HG03108 (cell line): Measurements from ENCODE around the gene SNTB2.
"Not testable (repeated sequence)": the region's sequence is repeated elsewhere in the genome, so short reads cannot be mapped to it uniquely, and the experiment has no call there.

Experiments
- ATAC-seq: cut with Tn5 transposase; IDR thresholded peaks from one replicate; pipeline ENCODE4 v1.9.1; 2021; ENCODE audit warnings: moderate library complexity; ENCODE audit not compliant: unreplicated experiment

Gene SNTB2

DNA sequence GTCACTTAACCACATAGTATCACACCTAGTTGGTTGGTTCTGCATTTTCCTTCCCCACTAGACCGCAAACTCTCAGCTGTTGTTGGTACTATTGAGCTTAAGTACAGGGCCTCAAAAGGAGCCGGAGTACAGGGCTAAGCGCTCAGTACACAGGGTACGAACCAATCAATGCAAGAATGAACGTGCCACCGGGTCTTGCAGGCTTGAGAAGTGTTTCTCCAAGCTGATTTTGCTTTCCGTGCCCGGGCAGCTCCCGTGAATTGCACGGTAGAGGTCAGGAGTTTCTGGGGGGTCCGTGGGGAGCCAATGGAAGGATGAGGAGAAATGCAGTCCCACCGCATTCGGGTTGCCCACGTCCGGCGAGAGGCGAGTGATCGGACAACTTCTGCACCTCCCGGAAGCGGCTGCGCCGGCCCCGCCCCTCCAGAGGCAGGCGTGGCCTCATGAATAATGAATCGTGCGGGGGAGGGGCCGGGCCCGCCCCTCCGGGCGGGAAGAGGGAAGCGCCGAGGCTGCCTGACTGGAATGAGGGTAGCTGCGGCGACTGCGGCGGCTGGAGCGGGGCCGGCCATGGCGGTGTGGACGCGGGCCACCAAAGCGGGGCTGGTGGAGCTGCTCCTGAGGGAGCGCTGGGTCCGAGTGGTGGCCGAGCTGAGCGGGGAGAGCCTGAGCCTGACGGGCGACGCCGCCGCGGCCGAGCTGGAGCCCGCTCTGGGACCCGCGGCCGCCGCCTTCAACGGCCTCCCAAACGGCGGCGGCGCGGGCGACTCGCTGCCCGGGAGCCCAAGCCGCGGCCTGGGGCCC lies at the start of gene SNTB2:
TSS of gene SNTB2 (plus strand) at position 523 of the 804 bp plus-strand sequence. CDS start at position 526, 3 bp downstream.
- ATAC-seq = peak; percentile 77

DNA sequence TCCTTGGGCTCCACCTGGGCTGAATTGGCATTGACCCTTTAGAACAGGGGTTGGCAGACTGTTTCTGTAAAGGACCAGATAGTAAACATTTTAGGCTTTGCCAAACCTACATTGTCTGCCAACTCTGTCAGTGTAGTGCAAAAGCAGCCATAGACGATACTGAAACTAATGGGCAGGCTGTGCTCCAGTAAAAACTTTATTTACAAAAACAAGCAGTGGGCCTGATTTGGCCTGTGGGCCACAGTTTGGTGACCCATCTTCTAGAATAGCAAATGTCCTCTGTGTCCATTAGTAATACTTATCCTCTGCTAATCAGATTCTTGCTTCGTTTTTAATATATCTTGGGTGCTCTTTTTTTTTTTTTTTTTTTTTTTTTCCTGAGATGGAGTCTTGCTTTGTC lies 48.4 kb upstream of the SNTB2 start:
- ATAC-seq = no peak

DNA sequence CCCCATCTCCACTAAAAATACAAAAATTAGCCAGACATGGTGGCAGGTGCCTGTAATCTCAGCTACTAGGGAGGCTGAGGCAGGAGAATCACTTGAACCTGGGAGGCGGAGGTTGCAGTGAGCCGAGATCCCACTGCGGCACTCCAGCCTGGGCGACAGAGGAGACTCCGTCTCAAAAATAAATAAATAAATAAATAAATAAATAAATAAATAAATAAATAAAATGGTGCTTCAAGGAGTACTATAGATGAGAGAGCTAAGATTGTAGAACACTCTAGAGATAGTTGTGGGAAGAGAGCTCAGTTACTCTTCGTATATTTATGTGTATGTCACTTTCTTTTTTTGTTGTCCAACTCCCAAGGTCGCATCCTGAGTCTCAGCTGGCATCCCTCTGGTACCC lies 47.5 kb upstream of the SNTB2 start:
- not testable (repeated sequence) for ATAC-seq

DNA sequence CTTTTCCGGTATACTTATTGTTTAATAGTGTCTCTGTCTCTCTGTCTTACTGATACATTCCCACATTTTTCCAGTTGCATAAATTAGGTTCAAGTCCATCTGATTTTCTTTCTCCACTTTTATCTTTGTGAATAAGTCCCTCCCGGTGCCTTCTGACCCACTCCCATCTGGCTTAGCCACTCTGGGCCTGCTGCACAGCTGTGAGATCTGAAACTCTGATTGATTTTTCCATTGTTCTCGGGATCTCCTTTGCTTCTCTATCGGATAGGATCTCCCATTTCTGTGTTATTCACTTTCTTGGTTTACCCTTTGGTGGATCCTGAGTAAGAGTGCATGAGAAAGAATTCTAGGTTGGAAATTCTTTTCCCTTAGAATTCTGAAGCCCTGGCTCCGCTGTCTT lies 46.0 kb upstream of the SNTB2 start:
- ATAC-seq = no peak

DNA sequence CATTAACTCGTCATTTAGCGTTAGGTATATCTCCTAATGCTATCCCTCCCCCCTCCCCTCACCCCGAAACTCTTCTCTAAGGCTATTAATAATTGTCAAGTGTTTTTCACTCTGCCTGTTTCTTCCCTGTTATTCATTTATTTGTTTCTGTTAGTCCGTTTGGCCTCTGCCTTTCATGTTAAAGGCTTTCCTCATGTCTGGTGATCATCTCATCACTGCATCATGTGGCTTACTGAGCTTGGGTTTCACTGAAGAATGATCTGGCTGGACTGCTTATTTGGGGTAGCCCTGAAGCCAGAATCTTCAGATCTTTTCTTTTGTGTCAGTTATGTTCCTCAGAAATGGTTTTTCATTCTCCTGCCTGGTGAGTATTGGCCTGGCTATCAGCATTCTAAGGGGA lies 45.0 kb upstream of the SNTB2 start:
- no peak for ATAC-seq

DNA sequence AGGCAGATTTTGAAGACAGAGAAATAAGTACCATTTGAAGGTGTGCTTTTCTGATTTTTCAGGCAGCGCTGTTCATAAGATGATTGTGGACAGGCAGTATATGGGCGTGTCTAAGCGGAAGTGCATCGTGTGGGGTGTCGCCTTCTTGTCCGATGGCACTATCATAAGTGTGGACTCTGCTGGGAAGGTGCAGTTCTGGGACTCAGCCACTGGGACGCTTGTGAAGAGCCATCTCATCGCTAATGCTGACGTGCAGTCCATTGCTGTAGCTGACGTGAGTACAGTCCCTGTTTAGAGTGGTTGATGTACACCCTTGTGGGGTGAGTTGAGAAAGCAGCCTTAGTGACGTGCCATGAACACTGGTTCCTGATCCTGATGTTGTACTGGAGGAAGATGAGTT lies 43.8 kb upstream of the SNTB2 start:
- ATAC-seq = no peak

DNA sequence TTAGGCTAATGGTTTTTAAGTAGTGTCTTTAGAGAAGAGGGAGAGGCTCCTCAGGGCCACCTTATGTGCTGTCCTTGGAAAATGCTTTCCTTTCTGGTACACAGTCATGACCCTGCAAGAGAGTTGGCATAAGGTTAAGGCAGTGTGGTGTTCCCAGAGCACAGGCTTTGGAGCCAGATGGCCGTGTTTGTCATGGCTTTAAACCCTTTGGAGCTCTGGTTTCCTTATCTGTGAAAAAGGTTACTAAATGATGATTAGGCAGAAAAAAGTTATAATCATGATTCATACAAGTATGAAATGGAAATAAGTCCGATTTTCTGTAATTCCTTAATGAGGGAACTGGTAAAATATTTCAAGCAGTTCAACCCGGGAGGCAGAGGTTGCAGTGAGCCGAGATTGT lies 41.3 kb upstream of the SNTB2 start:
- ATAC-seq = no peak

DNA sequence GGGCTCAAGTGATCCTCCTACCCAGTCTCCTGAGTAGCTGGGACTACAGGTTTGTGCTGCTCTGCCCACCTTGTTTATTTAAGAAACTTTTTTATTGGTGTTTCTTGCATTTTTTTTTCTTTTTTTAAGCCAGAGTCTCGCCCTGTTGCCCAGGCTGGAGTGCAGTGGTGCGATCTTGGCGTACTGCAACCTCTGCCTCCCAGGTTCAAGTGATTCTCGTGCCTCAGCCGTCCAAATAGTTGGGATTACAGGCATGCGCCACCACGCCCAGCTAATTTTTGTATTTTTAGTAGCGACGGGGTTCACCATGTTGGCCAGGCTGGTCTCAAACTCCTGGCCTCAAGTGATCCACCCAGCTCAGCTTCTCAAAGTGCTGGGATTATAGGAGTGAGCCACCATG lies 37.3 kb upstream of the SNTB2 start:
- not testable (repeated sequence) for ATAC-seq

DNA sequence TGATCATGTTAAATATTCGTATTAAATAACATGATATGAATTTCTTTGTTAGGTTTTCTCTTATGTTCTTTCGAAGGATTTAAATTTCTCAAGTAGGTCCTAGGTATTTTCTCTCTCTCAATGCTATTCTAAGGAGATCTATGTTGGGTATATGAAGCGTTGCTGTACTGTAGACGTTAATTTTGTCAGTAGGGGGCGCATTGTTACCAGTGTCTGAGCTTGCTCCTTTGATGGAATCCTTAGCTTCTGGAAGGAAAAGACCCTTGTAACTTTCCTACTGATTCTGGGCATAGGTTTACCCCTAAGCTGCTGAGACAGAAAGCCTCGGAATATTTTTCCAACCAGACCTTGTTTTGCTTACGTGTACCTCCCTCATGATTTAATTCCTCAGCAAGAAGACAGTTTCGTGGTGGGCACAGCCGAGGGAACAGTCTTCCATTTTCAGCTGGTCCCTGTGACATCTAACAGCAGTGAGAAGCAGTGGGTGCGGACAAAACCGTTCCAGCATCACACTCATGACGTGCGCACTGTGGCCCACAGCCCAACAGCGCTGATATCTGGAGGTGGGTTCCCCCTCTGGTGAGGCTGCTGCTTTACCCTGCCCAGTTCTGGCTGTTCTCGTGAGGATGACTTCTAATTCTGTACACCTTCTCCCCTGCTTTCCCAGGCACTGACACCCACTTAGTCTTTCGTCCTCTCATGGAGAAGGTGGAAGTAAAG lies 36.7 kb upstream of the SNTB2 start:
- no peak for ATAC-seq

DNA sequence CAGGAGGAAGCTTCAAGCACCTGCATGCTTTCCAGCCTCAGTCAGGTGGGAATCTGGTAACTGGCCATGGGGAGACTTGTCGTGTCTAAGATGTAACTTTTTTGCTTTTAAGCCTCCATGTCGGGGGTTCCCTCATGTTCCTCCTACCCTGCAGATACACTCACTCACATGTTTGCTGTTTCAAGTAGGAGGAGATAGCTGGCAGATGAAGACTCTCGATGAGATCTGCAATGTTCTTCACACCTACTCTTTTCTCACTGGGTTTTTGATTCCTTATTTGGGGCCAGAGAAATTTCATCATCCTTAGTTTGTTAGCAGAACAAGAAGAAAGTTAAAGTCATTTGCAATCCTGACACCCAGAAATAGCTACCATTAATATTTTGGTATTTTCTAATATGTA lies 29.8 kb upstream of the SNTB2 start:
- no peak for ATAC-seq

DNA sequence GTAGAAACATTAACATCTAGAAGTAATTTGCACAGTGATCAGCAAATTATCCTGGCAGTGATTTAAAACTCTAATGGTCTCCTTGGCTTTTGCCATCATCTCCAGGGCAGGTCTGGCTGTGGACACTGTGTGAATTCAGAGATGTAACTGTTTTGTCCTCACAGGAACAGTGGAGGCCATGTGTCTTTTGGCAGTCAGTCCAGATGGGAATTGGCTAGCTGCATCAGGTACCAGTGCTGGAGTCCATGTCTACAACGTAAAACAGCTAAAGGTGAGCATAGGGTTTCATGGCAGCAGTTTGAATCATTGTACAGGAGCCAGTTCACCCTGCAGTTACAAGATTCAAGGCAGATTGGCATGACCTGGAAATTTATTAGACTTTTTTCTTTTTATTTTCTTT lies 26.8 kb upstream of the SNTB2 start:
- ATAC-seq = no peak

DNA sequence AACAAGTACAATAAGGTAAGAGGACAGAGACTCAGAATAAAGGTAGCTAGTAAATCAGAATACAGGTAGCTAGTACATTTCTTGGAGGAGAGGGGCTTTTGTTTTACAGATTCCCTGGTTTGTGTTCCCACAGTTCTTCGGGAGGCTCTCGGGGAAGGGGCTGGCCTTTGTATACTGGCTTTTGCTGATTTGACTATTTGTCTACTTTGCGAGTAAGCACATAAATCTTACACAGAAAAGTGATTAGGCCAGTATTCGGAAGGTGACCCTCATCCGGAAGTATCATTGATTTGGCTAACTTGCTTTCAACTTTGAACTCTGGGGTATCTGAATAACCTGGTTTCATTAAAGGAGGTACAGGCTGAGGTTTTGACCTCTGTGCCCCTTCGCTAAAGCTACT lies 21.4 kb upstream of the SNTB2 start:
- ATAC-seq = no peak

DNA sequence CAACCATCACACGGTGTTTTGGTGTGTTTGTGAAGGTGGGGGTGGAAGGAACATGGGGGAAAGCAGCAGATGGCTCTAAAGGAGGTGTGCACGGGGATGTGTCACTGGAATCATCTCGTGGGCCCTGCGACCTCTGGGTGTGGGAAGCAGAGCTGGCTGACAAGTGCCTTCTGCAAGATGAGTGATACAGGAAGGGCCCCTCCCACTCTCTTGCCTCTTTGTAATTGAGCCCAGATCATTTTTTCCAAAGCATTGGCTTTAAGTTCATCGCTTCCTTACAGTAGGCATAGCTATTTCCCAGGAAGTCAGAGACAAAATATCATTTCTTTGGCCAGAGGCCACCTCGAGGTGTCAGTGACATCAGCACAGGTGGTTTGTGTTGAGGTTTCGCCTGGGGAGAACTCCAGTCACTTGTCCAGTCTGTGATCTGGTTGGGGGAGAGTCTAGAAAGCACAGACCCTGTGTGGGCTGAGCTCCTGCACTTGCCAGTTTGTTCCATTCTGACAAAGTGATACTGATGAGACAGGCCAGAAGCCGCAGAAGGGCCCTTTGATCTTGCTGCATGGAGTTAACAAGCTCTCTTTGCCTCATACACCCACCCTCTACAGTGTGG lies 20.6 kb upstream of the SNTB2 start:
- no peak for ATAC-seq

DNA sequence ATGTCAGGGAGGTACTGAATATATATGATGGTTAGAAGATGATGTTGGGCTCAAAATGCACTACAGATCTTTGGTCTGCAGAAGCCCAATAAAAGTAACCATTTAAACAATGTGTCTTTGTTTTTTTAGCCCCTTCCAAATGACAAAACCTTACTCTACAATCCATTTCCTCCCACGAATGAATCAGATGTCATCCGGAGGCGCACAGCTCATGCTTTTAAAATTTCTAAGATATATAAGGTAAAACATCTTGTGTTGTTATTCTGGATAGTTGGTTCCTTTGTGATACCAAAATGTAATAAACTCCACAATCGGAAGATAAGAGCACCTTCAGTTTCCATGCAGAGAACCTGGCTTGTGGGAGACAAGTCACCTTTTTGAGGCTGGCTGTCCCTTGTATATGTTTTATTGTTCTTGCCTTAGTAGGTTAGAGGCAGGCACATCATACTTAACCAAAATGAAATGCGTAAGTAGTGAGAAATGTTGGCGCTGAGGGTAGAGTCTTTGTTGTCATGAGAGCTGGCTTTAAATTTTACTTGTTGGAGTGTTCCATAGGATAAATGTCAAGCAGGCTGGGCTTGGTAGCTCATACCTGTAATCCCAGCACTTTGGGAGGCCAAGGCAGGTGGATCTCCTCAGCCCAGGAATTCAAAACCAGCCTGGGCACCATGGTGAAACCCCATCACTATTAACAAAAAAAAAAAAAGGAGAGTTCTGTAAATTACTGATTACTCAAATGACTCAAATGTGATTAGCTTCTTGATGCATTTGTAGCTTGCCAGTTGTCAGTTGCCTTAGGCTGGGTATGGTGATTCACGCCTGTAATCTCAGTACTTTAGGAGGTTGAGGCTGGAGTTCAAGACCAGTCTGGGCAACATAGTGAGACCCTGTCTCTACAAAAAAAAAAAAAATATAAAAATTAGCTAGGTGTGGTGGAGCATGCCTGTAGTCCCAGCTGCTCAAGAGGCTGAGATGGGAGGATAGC lies 19.7 kb upstream of the SNTB2 start:
- no peak for ATAC-seq

DNA sequence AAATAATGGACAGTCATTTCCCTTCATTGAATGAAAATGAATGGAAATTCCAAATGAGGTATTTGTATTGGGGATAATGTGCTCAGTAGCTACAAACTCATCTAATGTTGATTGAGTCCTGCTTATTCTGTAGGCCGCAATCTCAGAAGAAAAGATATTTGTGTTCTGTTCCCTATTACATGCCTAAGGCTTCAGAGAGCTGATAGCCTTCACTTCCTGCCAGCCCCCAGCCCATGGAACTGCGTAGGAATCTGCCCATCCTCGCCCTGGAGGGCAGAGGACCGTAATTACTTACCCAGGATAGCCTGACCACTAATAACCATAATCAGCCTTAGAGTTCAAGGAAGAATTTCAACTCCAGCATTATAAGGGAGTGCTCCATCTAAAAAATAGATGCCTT lies 17.9 kb upstream of the SNTB2 start:
- no peak for ATAC-seq

DNA sequence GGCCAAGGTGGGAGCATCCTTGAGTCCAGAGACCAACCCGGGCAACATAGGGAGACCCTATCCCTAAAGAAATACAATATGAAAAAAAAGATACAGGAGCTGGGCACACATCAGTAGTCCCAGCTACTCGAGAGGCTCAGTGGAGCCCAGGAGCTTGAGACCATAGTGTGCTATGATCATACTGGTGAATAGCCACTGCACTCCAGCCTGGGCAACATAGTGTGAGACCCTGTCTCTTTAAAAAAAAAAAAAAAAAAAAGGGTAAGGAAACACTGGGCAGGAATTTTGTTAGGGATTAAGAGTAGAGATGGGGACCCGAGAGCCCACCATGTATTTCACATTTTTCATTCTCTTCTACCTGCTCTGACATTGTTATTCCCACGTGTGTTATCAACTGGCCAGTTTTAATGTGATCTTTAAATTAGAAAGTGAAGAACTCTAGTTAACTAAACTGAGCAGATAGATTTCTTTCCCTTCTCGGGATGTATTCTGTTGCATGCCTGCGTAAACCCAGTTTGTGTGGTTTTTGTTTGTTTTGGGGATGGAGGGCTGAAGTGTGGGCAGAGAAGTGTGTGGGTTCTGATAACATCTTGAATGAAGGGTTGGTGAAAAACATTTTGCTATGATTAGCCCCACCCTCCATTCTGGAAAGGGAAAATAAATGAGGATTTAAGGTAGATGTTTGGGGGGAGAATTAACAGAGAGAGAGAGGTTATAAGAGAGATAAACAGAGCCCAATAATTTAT lies 17.2 kb upstream of the SNTB2 start:
- ATAC-seq = no peak

DNA sequence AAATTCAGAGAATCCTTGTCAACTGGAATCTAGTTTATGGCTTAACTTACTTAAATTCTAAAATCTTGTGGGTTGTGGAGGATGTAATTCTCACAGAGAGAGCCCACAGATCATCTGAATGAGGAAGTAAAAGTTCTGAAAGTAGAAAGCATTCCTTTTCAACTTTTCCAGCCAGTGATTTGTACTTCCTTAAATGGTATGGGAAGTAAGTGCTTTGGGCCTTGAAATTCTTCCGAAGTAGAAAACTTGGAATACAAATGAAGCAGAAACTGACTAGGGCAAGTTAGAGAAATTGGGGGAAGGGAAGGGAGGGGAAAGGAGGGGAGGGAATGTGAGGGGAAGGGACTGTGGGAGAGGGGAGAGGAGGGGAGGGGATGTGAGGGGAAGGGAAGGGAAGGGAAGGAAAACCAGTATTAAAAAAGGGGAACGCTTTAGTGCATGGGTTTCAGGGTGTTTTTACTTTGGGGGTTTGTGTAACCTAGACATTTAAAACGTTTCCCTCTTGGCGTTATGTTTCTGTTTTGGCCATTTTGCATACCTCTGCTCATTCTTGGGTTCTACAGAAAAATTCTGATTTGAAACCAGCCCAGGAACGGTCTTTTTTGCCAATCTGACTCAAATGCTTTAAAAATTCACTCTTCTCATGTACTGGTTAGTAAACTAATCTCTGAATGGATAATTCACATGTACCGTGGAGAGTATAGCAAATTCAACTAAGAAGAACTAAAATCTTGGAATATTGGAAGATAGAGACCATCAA lies 15.5 kb upstream of the SNTB2 start:
- no peak for ATAC-seq

DNA sequence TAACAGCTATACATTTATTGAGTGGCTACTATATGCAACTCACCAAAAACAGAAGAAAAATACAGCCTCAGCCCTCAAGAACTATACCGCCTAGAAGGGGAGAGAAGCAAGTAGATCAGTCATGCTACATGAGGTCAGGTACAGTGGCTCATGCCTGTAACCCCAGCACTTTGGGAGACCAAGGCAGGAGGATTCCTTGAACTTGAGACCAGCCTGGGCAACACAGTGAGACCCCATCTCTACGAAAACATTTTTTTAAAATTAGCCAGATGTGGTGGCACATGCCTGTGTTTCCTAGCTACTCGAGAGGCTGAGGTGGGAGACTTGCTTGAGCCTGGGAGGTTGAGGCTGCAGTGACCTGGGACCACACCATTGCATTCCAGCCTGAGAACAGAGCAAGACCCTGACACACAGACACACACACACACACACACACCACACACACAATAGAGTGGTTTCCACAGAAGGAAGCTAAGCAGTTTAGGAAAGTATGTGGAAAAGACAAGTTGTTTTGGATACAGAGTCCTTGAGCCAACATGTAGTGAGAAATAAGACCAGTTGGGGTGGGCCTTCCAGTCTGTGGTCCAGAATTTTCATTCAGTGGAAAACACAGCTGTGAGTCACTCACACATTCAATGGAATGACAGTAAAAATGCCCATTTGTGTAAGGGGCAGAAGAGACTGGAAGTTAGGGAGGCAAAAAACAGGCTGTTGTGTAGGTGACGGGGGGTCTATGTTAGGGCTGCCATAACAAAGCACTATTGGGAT lies 10.7 kb upstream of the SNTB2 start:
- ATAC-seq = no peak
